ENCODE results near the gene GRIA3. TPM values are rescaled to one million over a fixed set of nuclear protein-coding genes. Genes with fewer than 3 reads are reported as not detected.
"Not testable (repeated sequence)": the region's sequence is repeated elsewhere in the genome, so short reads cannot be mapped to it uniquely, and the experiment has no call there.

GRIA3 gene
- total RNA-seq, 1 donor from 2014 or later, result 4.4 TPM

DNA sequence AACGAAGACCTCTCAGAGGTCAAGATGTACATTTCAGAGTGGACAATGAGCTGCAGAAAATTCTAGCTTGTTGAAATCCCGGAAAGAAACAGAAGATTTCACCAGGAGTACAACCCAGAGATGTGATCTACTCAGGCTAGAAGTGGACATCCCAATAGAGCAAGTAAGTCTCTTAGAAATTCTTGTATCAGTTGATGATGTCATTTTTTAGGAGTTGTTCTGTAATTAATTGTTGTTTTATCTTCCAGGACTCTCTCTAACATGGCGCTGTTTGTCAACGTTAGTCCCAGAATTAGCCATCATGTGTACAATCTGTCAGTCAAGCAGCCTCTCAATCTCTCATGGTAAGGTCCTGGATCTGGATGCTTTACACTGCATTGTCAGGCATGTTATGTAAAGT lies 174.4 kb downstream of the GRIA3 start:
- Histone ChIP-seq H3K4me1 (no peaks in the 10 kb centered on the region), H3K36me3 (no peaks in the 10 kb centered on the region), H3K4me3 (no peak overlapping the region), H3K27ac (no peak overlapping the region), H3K27me3 (no peaks in the 10 kb centered on the region), H3K9me3 (no peaks in the 10 kb centered on the region)
- no peak for DNase-seq (ENCODE audit: extremely low spot score in 2 of 2)
- TF ChIP-seq POLR2AphosphoS5 (IDR thresholded peaks at IDR 0.05; ENCODE audit: insufficient read depth in 1 of 2, low read depth in 1 of 2), result no peak
- intact Hi-C loops (cut with DNase I), result no loop called here

DNA sequence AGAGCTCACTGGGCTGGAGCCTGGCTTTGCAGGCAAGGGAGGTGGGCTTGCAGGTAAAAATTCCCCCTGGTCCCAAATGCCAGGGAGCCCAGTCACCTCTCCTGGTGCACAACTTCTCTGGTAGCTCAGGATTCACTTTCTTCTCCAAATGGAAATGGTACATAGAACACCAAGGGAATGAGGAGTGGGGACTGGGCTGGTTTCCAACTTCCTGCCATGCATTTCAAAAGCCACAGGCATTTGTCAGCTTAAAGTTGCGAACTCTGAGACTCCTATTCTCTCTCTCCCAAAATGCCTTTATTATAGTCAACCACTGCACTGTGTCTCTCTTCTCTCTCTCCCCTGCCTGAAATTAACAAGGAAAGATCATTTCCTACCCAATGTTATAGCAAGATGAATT lies 177.3 kb downstream of the GRIA3 start:
- H3K9me3 ChIP-seq, result no peaks in the 10 kb centered on the region
- H3K27me3 ChIP-seq, result no peaks in the 10 kb centered on the region
- H3K36me3 ChIP-seq, result no peaks in the 10 kb centered on the region
- TF ChIP-seq POLR2A (IDR thresholded peaks at IDR 0.05) (no peak), POLR2AphosphoS5 (IDR thresholded peaks at IDR 0.05; ENCODE audit: insufficient read depth in 1 of 2, low read depth in 1 of 2) (no peak)
- TF ChIP-seq, protein P1, sequence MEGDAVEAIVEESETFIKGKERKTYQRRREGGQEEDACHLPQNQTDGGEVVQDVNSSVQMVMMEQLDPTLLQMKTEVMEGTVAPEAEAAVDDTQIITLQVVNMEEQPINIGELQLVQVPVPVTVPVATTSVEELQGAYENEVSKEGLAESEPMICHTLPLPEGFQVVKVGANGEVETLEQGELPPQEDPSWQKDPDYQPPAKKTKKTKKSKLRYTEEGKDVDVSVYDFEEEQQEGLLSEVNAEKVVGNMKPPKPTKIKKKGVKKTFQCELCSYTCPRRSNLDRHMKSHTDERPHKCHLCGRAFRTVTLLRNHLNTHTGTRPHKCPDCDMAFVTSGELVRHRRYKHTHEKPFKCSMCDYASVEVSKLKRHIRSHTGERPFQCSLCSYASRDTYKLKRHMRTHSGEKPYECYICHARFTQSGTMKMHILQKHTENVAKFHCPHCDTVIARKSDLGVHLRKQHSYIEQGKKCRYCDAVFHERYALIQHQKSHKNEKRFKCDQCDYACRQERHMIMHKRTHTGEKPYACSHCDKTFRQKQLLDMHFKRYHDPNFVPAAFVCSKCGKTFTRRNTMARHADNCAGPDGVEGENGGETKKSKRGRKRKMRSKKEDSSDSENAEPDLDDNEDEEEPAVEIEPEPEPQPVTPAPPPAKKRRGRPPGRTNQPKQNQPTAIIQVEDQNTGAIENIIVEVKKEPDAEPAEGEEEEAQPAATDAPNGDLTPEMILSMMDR (IDR thresholded peaks at IDR 0.05), result no peak
- no peak overlapping the region for H3K4me3 ChIP-seq
- H3K4me1 ChIP-seq, result no peaks in the 10 kb centered on the region
- no peak for DNase-seq (ENCODE audit: extremely low spot score in 2 of 2)
- intact Hi-C loops (cut with DNase I), result no loop called here
- H3K27ac ChIP-seq, result no peak overlapping the region

DNA sequence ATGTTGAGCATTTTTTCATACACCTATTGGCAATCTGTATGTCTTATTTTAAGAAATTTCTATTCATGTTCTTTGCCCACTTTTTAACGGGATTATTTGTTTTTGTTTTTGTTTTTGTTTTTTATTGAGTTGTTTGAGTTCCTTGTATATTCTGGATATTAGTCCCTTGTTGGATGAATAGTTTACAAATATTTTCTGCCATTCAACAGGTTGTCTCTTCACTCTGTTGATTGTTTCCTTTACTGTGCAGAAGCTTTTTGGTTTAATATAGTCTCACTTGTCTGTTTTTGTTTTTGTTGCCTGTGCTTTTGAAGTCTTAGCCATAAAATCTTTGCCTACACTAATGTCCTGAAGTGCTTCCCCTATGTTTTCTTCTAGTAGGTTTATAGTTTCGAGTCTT lies 202.1 kb downstream of the GRIA3 start:
- intact Hi-C loops (cut with DNase I); H3K4me3 ChIP-seq; H3K27ac ChIP-seq; H3K9me3 ChIP-seq; DNase-seq (ENCODE audit: extremely low spot score in 2 of 2); H3K27me3 ChIP-seq; H3K36me3 ChIP-seq; H3K4me1 ChIP-seq: not testable (repeated sequence)

DNA sequence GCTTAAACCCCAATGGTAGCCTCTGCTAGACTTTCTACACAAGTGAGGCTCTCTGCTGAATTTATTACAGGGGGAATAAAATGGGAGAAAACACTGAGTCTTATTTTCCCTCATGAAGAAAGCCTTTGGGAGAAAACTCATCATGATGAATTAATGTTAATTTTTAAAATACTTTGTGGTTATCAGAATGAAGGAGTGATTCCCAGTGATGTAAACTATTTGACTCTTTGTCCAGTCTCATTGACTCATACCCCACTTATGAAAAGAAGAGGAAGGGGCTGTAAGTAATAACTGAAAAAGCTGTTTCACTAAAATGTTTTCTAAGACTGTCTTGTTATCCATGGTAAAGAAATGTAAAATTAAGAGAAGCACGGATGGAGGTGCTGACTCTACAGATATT lies 208.8 kb downstream of the GRIA3 start:
- no peak for DNase-seq (ENCODE audit: extremely low spot score in 2 of 2)
- TF ChIP-seq POLR2AphosphoS5 (IDR thresholded peaks at IDR 0.05; ENCODE audit: insufficient read depth in 1 of 2, low read depth in 1 of 2) (no peak), POLR2A (IDR thresholded peaks at IDR 0.05) (no peak)
- TF ChIP-seq, protein P1 (IDR thresholded peaks at IDR 0.05), result no peak
- H3K27me3 ChIP-seq, result no peaks in the 10 kb centered on the region
- H3K9me3 ChIP-seq, result no peaks in the 10 kb centered on the region
- intact Hi-C loops (cut with DNase I), result no loop called here
- H3K4me3 ChIP-seq, result no peak overlapping the region
- no peaks in the 10 kb centered on the region for H3K4me1 ChIP-seq
- no peaks in the 10 kb centered on the region for H3K36me3 ChIP-seq
- H3K27ac ChIP-seq, result no peak overlapping the region

DNA sequence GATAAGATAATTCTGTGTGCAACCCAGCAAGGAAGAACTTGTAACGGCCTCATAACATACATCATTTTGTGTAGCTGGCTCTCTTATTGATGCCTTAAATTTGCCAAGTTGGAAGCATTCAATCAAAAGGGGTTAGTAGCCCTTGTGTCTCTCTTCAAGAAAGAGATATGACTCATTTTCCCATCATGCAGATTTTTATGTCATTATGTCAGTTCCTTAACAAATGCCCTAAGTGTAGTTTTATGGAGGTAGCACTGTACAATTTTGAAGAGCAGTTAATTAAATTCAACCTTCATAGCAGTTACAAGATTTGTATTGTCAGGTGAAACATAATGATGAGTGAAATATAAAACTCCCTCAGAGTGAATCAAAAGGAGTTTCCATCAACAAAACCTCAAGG lies 215.6 kb downstream of the GRIA3 start:
- intact Hi-C loops (cut with DNase I), result no loop called here
- H3K27ac ChIP-seq, result no peak overlapping the region
- no peak for DNase-seq (ENCODE audit: extremely low spot score in 2 of 2)
- H3K4me1 ChIP-seq, result no peaks in the 10 kb centered on the region
- no peaks in the 10 kb centered on the region for H3K27me3 ChIP-seq
- no peak overlapping the region for H3K4me3 ChIP-seq
- no peaks in the 10 kb centered on the region for H3K36me3 ChIP-seq
- H3K9me3 ChIP-seq, result no peaks in the 10 kb centered on the region
- TF ChIP-seq POLR2AphosphoS5 (IDR thresholded peaks at IDR 0.05; ENCODE audit: insufficient read depth in 1 of 2, low read depth in 1 of 2) (no peak), POLR2A (IDR thresholded peaks at IDR 0.05) (no peak)
- TF ChIP-seq, protein P1 (IDR thresholded peaks at IDR 0.05), result no peak

DNA sequence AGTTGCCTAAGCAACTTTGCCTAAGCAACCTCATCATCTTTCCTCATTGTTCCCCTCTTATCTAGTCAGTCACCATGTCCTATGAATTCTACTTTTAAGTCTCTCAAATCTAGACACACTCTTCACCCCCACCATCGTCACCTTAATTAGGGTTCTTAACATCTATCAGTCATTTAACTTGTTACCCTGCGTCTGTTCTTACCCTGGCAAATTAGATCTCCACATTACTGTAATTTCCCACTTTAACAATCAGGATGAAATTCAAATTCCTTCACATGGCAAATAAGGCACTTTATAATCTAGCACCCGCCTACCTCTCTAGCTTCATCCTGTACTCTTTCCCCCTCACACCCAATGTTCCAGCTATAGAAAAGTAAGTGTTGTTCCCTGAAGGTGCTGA lies 221.2 kb downstream of the GRIA3 start:
- TF ChIP-seq POLR2A (IDR thresholded peaks at IDR 0.05) (no peak), POLR2AphosphoS5 (IDR thresholded peaks at IDR 0.05; ENCODE audit: insufficient read depth in 1 of 2, low read depth in 1 of 2) (no peak)
- TF ChIP-seq, protein P1 (IDR thresholded peaks at IDR 0.05), result no peak
- Histone ChIP-seq H3K4me1 (no peaks in the 10 kb centered on the region), H3K4me3 (no peak overlapping the region), H3K36me3 (no peaks in the 10 kb centered on the region), H3K9me3 (no peaks in the 10 kb centered on the region), H3K27me3 (no peaks in the 10 kb centered on the region), H3K27ac (no peak overlapping the region)
- no peak for DNase-seq (ENCODE audit: extremely low spot score in 2 of 2)
- intact Hi-C loops (cut with DNase I), result no loop called here
